GM18517 (cell line): ENCODE measurements around the gene NUP42.
"Not testable (repeated sequence)": the region's sequence is repeated elsewhere in the genome, so short reads cannot be mapped to it uniquely, and the experiment has no call there.

Experiments
- ATAC-seq: cut with Tn5 transposase; IDR thresholded peaks from one replicate; pipeline ENCODE4 v1.9.1; 2021; ENCODE audit warnings: mild to moderate bottlenecking, moderate library complexity; ENCODE audit not compliant: unreplicated experiment

The NUP42 gene

GRCh38 chr7:23200331-23200730, 18.5 kb downstream of the NUP42 start:
- ATAC-seq: no peak

DNA sequence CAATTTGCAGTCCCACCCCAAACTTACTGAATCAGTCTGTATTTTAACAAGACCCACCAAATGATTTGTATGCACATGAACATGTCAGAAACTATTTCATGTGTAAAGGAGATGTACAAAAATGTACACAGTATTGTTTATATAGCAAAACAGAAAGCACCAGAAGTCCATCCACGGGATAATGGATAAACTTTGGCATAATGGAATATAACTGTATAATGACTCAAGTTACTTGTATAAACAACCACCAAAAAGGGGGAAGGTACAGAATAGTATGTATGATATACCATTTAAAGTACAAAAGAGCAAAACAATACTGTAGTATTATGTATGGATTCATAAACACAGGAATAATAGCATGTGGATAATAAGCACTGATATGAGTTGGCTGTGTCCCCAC, 22.4 kb downstream of the NUP42 start:
- no peak for ATAC-seq

- ATAC-seq: no peak
Observed at GRCh38 chr7:23205577-23205908, 23.7 kb downstream of the NUP42 start.

GRCh38 chr7:23205909-23206767, 24.3 kb downstream of the NUP42 start:
- ATAC-seq: no peak

DNA sequence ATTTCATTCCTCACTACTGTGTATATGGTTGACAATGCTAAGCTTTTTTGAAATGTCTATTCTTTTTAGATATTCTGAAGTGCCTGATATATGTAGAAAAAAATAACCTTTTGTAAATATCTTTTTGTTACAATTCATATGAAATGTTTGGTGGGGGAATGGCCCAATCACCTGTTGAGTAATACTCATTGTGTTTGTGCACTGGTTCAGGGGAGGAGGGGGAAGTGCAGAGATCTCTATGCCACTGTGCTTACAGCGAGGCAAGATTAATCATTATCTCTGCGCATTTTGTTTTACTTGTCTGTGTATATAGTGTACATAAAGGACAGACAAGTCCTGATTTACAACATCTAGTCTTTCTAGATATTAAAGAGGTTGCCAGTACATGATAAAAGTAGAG, 25.2 kb downstream of the NUP42 start:
- no peak for ATAC-seq

GRCh38 chr7:23207884-23208283, 26.0 kb downstream of the NUP42 start:
- no peak for ATAC-seq

- ATAC-seq: no peak
Observed at GRCh38 chr7:23208316-23208715, 26.5 kb downstream of the NUP42 start.

- no peak for ATAC-seq
Observed at GRCh38 chr7:23210506-23210905, 28.7 kb downstream of the NUP42 start.

DNA sequence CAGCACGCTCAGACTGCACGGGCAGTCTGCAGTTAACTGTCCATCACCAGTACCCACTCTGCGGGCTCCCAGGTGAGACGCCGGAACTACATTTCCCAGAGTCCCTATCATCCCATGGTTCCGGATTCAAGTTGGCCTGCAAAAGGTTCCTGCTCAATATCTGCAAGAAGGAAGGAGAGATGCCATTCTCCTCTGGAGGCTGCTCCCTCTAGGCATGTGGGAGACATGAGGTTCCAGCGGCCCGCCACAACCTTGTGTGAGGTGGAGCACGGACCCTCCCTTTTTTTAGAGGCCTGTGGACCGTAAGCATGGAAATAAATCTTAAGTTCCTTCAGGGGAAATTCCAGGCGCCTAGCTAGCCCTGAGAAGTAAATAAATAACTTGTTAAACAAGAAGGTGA, 29.7 kb downstream of the NUP42 start:
- ATAC-seq: no peak

GRCh38 chr7:23212395-23212794, 30.5 kb downstream of the NUP42 start:
- ATAC-seq: no peak

DNA sequence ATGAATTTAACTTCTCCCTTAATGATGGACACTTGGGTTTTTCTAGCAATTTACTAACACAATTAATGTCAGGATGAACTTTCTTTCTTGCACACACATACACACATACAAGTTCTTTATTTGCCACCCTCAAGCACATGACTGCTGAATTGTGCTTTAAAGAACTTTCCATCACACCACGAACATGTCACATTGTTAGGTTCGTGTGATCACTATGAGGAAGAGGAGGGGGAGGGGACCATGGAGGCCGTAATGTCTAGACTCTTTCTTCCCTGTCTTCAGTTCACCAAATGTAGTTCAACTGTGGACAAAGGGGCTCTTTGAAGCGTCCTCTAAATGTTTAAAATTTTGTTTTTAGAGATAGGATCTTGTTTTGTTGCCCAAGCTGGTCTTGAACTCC, 31.0 kb downstream of the NUP42 start:
- ATAC-seq: no peak

- no peak for ATAC-seq
Observed at GRCh38 chr7:23213755-23214154, 31.9 kb downstream of the NUP42 start.

GRCh38 chr7:23214423-23214822, 32.6 kb downstream of the NUP42 start:
- ATAC-seq: no peak

- no peak for ATAC-seq
Observed at GRCh38 chr7:23214938-23215337, 33.1 kb downstream of the NUP42 start.

DNA sequence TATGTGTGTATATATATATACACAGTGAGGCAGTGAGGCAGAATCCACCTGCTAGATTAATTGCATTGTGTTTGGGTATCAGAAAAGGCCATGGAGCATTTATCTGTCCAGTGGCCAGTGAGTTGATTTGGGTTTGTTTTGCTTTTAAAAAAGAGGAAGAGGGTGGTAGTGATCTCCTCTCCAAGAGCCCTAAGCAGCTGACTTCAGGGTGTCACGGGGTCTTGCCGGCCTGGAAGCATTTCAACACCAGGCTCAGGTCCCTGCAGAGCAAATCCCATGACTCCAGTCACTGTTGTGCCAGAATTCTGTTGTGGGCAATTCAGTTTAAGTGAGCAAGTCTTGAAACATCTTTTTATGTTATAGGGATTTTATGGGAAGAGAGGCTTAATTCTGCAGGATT, 34.2 kb downstream of the NUP42 start:
- no peak for ATAC-seq

- ATAC-seq: no peak
Observed at GRCh38 chr7:23218196-23218595, 36.3 kb downstream of the NUP42 start.

DNA sequence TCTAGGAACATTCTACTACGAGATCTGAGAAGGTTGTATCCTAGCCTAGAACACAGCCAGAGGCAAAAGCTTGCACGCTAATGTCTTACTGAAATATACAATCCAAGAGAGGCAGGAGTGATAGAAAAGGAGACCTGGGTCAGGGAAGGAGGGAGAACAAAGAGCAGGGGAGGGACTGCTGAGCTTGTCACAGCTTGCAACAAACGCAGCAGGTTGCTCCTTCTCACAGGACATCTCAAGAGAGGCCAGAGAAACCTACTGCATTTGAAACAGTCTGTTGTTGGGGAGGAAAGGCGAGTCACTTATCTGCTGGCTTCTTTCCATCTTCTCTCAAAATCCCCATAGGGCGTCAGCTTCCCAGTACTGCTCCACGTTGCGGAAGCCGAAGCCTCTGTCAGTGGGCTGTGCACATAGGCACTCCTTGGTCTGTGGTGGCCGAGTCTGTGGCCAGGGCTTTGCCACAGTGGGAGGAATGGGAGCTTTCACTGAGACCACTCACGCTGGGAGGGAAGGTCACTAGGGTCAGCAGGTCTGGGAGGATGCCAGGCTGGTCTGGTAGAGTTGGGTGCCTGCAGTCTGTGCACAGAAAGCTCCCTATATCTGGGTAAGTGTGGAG, 39.0 kb downstream of the NUP42 start:
- ATAC-seq: no peak

DNA sequence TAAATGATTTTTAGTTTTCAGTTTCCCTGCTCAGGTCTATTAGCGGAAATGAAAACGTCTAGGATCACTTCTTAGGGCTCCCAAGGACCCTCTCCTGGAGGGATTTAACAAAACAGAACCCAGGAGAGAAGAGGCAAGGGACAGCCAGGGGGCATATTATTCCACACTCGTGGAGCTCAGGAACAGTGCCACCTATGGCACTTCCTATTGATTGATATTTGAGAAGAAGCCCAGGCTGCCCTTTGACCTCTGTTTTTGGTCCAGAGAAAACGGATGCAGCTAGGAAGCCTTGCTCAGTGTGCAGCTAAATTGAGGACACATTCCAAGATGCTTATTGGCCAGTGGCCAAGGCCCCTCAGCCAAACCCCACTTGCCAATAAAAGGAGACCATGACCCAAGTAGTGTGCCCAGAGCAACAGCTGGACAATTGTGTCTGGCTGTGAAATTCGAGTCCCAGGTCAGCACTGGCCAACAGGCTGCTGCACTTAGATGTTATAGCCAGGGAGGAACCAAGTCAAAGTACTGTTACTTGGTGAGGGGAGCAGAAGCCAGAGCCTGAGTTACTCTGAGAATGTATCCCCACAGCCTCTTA, 40.7 kb downstream of the NUP42 start:
- no peak for ATAC-seq

- ATAC-seq: not testable (repeated sequence)
Observed at GRCh38 chr7:23224364-23224763, 42.5 kb downstream of the NUP42 start.

DNA sequence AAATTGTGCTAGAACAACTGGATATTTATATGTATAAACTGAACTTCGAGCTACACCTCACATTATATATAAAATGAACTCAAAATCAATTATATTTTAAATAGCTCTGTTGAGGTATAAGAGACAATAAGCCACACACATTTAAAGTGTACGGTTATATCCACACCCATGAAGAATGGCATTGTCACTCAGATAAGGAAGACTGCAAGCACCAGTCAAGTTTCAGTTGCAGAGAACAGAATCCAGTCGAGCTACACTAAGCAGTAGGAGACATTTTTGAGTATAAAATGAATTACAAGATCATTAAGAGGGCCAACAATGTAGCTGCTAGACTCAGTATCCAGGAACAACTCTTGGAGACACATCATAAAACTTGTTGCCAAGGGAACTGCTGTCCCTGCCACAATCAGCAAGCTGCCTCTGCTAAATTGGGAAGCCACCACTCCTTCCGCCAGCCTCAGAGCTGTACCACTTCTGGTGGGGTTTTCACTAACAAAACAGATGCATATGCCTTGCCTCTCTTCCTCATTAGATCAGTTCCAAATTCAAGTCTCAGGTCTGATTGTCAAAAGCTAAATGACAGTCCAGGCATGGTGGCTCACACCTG, 45.1 kb downstream of the NUP42 start:
- ATAC-seq: no peak

- no peak for ATAC-seq
Observed at GRCh38 chr7:23228412-23228811, 46.6 kb downstream of the NUP42 start.

DNA sequence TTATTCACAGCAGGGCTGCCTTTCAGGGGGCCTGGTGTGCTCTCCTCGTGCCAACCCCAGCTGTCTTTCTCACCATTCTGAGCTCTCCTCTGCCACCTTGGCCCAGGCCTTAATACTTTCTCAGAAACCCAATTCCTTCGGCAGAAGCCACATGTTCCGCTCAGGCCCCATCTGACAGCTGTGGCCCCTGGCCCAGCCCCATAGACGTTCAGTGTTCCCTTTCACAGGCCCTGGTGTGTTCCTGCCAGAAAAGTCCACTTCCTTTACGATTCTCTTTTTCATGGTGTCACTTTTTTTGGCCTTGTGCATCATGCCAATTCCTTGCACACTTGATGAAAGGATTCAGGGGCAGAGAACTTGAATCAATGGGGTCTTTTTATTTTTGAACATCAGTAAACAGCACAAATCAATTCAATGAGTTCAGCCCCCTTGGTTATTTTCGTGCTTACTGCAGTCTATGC, 48.8 kb downstream of the NUP42 start:
- no peak for ATAC-seq
